ENCODE data around the gene PHF19.

DNA sequence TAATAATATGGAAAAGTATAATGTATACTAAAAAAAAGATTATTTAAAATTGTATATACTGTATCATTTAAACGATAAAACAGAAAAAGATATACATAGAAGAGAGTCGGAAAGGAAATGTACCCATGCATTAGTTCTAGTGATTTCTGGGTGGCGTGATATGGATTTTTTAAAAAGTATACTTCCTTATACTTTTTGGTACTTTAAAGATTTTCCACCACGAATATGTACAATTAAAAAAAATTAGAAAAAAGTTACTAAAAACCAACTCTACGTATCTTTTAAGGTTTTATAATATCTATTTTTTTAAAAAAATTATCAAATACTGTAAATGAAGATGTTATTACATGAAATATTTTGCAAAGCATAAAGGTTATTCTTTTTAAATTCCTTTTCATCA, 12.3 kb downstream of the PHF19 start:
- no peak for TF ChIP-seq CTCF (IDR thresholded peaks at IDR 0.05)
- TF ChIP-seq POLR2A (IDR thresholded peaks at IDR 0.05) = no peak
